NCI-H510A (cell line): ENCODE results near the gene RGPD8.
"Not testable (repeated sequence)": the region's sequence is repeated elsewhere in the genome, so short reads cannot be mapped to it uniquely, and the experiment has no call there.

Experiments
- DNase-seq: peaks from one replicate; lab custom pipeline; 2025; lab: John Stamatoyannopoulos, UW

Gene RGPD8

DNA sequence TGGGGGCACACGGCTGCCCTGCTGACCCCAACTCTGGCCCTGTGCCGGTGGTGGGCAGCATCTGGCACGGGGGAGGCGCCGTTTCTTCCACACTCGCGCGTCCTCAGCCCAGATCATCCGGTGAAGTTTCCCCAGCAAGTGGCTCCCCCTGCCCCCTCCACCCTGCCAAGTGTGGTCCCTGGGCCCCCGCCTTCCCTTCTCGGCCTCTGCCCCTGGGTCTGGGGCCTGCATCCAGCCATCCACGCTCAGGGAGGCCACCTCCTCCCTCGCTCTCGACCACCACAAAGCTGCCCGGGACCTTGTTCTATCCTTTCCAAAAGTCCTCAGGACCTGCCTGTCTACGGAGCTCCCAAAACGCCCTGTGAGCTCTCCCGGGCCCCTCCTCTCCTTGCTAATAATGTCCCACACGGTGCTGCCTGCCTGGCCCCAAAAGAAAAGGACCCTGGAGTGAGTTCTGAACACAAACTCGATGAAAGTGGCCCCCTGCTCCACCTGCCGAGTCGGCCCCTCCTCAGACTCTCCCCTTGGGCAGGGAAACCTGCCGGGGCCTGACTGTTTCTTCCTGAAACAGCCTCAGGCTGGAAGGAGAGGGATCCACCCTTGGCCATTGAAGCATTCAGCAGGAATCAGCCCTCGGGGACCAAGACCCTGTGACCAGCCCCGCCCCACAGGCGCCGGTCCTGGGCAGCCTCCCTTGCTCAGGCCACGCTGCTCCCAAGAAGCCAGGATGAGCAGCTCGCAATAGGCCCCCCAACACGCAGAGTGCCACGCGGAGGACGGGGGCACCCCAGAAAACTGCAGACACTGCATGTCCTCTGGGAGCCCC, 1.7 kb upstream of the RGPD8 start:
- DNase-seq, result not testable (repeated sequence)

DNA sequence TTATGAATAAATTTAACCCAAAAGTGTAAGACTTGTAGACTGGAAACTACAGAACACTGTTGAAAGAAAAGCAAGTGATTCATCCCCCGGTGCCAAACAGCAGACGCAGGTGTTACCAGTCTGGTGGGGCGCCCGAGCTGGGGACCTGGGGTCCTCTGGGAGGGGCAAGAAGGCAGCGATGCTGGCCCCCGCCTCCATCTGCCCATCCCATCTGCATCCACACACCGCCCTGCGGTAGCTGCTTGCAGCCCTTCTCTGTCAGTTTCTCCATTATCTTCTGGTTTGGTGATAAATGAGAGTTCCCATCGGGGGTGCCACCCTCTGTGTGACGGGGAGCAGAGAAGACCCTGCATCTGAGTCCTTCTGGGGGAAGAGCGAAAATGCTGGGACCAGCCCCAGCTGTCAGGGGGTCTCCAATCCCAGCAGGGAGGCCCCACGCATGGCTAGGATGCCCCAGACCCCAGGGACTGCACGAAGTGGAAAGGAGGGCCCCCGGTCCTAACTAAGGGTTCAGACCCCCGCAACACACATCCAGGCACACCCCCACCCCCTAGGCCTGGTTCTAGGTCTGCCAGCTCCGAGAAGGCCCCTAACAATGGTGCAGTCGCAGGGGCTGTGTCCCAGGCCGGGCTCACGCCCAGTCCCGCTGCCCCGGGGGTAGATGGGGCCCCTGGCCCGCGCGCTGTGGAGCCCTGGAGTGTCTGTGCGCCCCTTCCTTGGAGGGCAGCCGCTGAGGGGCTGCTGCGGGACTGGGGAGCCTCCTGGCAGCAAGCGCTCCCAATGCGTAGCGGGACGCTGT, 686 bp upstream of the RGPD8 start:
- no peak for DNase-seq

DNA sequence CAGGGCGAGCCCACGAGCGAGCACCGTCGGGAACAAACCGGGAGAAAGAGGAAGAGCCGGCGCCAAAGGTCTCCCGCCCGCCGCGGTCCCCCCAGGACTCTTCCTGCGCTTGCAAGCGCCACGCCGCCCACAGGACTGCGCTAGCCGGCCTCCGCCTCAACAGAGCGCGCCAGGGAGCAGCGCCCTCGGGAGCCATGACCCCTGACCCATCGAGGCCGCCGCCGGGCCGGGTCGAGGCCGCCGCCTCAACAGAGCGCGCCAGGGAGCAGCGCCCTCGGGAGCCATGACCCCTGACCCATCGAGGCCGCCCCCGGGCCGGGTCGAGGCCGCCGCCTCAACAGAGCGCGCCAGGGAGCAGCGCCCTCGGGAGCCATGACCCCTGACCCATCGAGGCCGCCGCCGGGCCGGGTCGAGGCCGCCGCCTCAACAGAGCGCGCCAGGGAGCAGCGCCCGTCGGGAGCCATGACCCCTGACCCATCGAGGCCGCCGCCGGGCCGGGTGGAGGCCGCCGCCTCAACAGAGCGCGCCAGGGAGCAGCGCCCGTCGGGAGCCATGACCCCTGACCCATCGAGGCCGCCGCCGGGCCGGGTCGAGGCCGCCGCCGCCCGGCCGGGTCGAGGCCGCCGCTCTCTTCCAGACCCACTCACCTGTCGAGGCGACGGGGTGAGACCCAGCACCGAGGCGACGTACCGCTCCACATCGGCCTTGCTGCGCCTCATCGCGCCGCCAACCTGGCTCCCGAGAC, 538 bp downstream of the RGPD8 start:
- not testable (repeated sequence) for DNase-seq

DNA sequence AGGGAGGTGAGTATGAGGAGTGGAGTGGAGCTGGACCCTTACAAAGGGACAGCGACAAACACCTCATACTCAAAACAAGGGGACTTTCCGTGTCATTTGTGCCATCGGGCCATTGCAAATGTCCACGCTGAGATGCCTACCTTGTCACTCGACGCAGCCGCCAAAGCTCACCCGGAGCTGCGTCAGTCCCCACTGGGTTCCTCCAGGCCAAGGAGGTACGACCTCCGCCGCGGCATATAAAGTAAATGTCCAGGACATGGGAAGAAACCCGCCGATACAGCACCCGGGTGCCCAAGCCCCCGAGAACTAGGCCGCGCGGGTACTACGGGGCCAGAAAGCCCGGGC, 1.1 kb downstream of the RGPD8 start:
- DNase-seq, result not testable (repeated sequence)

DNA sequence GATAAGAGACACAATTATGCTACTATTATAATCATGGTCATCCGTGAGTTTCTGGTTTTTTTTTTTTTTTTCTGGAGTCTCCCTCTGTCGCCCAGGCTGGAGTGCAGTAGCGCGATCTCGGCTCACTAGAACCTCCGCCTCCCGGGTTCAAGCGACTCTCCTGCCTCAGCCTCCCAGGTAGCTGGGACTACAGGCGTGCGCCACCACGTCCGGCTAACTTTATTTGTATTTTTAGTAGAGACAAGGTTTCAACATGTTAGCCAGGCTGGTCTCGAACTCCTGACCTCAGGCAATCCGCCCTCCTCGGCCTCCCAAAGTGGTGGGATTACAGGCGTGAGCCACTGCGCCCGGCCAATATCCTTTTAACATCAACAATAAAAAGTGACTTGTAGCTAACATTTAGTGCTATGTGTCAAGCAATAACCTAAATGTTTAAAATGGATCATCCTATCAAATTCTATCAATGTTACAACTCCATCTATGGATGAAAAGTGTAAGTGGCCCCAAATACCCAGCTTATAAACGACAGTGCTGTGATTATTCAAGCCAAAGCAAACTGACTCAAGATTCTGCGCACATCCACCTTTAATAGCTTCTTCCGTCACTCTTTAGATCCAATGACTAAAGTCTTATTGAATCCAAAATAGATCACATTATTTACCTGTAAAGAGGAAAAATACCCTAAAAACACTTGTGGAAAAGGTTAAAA, 1.7 kb downstream of the RGPD8 start:
- DNase-seq, result not testable (repeated sequence)

DNA sequence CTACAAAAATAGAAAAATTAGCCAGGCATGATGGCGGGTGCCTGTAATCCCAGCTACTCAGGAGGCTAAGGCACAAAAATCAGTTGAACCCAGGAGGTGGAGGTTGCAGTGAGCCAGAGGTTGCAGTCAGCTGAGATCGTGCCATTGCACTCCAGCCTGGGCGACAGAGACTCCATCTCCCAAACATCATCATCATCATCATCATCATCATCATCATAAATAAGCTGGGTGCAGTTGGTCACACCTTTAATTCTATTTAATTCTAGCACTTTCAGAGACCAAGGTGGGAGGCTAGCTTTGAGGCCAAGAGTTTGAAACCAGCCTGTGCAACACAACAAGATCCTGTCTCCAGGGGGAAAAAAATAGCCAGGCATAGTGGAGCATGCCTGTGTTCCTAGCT, 8.9 kb downstream of the RGPD8 start:
- not testable (repeated sequence) for DNase-seq

DNA sequence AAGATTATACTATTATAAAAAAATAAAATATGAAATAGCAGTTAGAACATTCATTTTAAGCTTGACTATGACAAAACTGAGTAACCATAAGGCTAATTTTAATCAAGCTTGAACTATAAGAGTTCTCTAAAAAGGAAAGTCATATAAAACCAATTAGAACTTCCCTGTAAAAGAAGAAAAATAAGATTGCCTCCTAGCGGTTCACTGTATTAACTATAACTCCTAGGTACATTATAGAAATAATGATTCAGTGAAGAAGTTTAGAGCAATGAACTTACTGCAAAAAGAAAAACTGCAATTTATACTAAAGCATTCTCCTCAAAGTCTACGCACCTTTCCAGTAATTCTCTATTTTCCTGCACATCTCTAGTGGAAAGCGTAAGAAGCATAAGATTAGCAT, 16.6 kb downstream of the RGPD8 start:
- not testable (repeated sequence) for DNase-seq

DNA sequence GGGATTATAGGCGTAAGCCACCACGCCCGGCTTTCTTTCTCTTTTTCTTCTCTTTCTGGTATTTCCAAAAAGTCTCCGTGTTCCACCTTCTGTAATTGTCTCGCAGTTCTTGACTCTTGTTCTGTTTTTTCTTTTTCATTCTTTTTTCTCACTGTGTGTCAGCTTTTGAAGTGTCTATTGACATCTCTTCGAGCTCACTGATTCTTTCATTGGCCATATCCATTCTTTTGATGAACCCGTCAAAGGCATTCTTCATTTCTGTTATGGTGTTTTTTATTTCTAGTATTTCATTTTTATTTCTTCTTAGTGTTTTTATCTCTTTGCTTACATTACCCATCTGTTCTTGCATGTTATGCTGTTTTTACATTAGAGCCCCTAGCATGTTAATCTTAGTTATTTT, 73.4 kb downstream of the RGPD8 start:
- DNase-seq, result not testable (repeated sequence)

DNA sequence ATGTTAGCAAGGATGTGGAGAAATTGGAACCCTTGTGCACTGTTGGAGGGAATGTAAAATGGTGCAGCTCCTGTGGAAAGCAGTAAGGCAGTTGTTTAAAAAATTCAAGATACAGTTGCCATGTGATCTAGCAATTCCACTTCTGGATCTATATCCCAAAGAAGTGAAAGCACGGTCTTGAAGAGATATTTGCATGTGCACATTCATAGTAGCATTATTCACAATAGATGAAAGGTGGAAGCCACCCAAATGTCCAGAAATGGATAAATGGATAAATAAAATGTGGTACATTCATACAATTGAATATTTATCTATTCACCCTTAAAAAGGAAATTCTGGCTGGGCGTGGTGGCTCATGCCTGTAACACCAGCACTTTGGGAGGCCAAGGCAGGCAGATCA, 79.1 kb downstream of the RGPD8 start:
- DNase-seq, result not testable (repeated sequence)

DNA sequence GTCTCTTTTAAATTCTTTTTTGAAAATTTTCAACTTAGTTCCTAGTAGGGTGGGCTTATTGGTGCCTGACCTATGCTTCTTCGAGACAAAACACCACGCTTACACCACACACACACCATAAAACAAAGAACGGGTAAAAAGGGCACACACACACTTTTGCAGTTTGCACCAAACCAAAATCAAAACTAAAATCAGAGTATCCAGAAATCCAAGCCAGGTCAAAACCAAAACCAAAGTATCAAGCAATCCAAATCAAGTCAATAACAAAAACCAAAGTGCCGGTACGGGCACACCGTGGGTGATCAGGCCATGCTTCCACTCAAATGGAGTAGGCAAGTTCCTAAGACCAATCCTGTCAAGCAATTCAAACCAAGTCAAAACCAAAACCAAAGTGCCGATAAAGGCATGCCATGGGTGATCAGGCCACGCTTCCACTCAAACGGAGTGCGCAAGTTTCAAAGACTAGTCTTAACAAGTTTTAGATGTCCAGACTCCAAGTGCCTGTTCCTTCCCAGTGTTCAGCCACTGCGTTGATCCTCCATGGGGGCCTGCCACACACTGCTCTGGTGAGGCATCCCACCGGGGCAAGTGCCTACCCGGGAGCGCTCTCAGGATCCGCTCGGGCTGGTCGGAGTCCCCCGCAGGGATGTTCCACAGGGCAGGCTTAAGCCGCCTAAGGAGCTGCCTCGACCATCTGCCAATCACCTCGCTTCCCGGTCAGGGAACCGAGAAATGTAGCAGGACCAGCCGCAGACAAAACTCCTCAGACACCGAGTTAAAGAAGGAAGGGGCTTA, 80.4 kb downstream of the RGPD8 start:
- DNase-seq, result not testable (repeated sequence)

DNA sequence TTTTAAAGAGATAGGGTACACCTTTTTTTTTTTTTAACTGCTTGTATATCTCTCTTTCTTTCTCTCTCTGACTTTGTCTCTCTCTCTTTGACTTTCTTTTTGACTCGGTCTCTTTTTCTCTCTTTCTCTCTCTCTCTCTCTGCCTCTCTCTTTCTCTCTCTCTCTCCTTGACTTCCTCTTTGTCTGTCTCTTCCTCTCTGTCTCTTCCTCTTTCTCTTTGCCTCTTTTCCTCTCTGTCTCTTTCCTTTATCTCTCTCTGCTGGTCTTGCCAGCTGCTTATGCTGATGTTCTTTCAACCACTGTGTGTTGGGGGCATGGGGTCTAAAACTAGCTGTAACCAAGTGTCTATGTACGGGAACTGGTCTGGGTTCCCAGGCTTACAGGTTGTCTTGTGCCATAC, 81.2 kb downstream of the RGPD8 start:
- not testable (repeated sequence) for DNase-seq

DNA sequence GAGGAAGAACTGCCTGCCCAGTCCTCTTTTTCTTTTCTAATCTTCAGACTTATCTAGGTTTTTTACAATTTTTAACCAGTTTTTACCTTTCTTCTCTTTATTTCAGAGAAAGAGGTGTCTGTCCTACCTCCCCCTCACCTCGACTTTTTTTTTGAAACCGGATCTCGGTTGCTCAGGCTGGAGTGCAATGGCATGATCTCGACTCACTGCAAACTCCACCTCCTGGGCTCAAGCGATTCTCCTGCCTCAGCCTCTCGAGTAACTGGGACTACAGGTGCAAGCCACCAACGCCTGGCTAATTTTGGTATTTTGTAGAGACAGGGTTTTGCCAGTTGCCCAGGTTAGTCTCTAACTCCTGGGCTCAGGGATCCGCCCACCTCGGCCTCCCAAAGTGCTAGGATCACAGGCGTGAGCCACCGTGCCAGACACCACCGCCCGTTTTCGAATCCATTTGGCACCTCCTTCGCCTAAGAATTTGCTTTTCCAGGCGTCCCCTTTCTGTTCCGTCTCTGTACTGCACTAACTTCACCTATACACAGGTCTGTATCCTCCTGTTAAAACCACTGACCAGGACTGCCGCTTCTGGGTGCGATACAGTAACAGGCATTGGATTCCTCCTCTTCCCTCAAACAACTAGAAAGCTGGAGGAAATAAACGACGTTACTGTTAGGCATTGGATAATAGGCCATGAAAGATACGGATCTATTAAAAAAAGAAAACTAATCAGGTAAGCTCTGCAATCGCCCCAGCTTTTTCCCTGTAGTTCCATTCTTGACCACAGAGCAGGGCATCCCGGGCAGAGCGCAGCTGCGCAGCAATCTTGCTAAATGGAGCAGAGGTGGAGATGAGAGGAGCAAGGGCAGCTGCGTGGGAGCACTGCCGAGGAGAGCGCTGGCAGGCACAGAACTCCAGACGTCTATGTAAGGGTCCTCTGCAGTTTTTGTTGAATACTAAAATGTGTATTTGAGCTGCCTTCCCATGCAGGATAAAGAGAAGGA, 88.1 kb downstream of the RGPD8 start:
- DNase-seq, result peak; percentile 45

DNA sequence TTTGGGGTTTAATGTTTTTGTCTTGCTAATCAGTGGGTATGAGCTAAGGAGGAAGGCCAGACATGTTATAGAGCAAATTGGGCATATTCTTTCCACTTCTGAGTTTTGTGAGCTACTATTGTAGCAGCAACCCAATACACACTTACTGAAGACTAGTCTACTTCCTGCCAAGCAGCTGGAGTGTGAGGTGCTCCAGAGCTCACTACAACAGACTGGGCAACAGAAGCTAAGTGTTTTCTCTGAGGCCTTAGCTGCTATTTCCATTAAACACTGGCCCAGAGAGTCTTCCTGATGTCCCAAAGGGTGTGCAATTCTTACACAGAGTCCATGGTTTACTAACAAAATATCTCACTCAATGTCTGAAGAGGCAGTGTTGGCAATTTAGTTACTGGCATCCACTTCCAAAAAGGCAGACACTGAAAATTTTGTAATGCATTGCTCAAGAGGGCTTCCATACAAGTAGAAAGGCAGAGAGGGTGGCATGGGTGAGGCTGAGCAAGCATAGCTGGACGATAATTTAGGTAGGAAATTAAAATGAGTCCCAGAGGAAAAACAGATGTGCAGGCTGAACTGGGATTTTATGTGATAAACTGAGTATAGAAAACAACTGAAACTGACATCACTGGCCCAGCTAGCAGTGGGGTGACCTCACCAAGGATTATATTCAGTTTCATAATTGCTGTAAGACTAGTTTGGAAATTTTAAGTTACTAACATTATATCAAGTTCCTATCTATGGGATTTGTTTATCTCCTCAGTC, 89.4 kb downstream of the RGPD8 start:
- no peak for DNase-seq

DNA sequence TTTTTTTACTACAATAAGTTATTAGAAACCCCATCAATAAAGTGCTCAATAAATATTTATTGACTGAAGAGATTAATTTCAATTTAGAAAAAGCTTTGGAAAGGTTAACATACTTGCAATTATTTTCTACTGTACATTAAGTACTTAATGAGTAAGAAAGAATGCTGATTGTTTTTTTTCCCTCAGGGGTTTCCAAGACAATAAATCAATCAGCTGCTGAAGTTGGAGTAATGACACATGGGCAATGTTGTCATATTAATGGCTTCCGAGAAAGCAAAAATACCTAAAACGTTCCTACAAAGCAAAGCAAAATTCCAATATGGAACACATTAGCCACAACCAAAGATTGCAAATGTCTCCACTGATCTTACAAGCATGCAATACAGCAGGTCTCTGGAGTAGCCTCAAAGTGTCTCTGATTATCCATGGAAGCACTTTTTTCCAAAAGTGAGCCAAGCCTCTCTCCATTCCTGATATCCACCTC, 91.3 kb downstream of the RGPD8 start:
- no peak for DNase-seq

DNA sequence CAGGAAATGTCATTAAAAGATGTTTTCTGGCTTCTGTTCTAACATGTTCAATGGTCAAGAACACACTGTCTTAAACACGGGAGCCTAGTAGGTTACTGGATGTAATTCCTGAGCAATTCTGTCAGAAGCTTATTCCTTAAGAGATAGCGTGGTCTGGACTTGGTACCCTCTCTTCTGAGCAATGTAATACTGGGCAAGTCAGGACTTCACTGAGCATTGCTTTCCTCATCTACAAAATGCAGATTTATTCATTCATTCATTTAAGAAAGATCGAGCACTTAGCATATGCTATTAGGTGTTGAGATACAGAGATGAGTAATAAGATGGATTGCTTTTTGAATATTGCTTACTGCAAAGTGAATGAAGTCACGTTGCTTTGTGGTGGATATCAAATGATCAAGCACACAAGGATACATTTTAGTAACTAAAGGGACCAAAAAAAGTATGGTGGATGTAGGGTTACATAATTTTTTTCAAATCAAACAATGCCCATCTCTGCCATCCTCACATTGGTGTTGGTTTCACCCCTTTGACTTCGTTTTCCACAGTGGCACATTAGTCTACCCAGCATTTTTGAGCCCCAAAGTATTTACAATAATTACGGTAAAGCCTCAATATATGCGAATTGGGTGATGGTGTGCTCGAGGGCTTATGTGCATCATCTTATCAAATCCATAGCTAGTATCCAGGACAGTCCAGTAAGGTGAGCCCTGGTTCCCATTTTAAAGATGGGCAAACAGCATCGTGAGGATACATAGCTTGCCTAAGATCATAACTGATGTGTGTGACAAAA, 92.8 kb downstream of the RGPD8 start:
- no peak for DNase-seq

DNA sequence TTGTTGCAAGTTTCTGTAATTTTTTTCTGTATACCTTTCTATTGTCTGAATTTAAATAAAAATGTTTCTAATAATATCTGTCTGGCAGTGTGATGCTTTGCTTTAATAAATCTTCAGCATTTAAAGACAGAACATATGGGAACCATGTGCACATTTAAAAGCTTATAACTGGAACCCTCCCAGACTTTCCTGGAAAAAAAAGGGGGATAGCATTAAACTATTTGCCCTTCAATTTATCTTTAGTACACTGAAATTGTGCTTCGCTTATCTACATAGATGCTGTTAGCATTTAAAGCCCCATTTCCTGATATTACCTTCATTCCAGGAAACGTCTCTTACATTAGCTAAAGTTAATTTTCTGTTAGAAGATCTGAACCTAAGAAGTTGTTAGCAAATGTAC, 93.5 kb downstream of the RGPD8 start:
- no peak for DNase-seq

DNA sequence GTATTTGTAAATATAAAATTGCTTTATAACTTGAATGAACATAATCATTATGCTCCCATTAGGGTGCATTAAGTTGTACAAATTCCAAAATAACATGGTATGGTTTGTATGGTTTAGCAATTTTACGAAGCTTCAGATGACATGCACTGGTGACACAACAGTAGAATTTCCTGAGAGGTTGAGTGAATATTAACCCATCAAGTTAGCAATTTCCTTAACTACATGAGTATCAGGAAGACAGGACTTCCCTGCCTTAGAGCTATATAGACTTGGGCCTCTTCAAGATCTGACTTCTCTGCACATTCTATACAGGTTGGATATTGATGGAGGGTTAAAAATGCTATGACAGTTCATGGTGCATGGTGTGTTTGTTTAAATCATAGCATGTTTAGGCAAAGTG, 97.8 kb downstream of the RGPD8 start:
- no peak for DNase-seq

DNA sequence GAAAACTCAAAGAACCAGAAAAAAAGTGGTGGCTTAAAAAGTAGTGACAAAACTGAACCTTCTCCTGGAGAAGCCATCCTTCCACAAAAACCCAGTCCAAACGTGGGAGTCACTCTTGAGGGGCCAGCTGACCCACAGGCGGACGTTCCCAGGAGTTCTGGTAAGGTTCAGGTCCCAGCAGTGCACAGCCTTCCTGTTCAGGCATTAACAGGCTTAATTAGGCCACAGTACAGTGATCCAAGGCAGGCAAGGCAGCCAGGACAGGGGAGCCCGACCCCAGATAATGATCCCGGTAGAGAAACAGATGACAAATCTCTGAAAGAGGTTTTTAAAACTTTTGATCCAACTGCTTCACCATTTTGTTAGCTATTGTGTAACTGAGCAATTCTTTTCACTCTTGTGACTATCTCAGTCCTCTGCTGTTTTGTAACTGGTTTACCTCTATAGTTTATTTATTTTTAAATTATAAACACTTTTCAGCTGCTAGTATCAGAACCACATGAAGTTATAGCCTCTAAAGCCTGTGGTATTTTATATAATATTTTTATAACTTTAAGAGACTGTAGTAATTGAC, 101.2 kb downstream of the RGPD8 start:
- no peak for DNase-seq
